Esophagus muscularis mucosa (tissue), 3 donors: ENCODE results near the gene SCRN2.

Experiments used
- CTCF ChIP-seq, 3 experiments: fragments of 200-600 bp in 2 of 3; fragments of 450-650 bp in 1 of 3; sonication (generic) in 2 of 3; IDR thresholded peaks; one replicate each; pipeline ENCODE4 v1.5.1; 2017 to 2019; ENCODE audit warnings: antibody characterized with exemption in 3 of 3, mild to moderate bottlenecking in 2 of 3, moderate library complexity in 1 of 3
- POLR2A ChIP-seq: fragments of 450-650 bp; IDR thresholded peaks from one replicate; pipeline ENCODE4 v1.6.1; 2017; ENCODE audit warnings: antibody characterized with exemption, moderate library complexity, mild to moderate bottlenecking, low read depth
- POLR2AphosphoS5 ChIP-seq, 2 donors: sonication (generic); formaldehyde crosslinking; IDR thresholded peaks; one replicate each; pipeline ENCODE4 v1.6.1; 2017; ENCODE audit warnings: antibody characterized with exemption in 2 of 2

GRCh38 chr17:47815106-47815918 is 25.8 kb downstream of the SCRN2 start:
- no peak for TF ChIP-seq CTCF (IDR thresholded peaks at IDR 0.05)
- no peak for TF ChIP-seq POLR2AphosphoS5 (IDR thresholded peaks at IDR 0.05)
- TF ChIP-seq POLR2A, result no peak
